Right cardiac atrium (tissue), 5 donors: ENCODE measurements around the gene ASTN2. TPM values are rescaled to one million over a fixed set of nuclear protein-coding genes. Genes with fewer than 3 reads are reported as not detected.

ENCODE experiments used
- ATAC-seq, 2 donors: fragments of 200-7000 bp; cut with Tn5 transposase; one replicate each; pipeline versions ENCODE4 v1.8.0 to v1.9.1; 2020; ENCODE audit warnings: moderate library complexity in 2 of 2, mild to moderate bottlenecking in 1 of 2
- DNase-seq, 3 donors: peaks; one replicate each; pipeline ENCODE4 v3.0.0-alpha.2; 2020
- H3K27ac ChIP-seq: one replicate; pipeline ENCODE4 v1.5.1; 2013; ENCODE audit warnings: mild to moderate bottlenecking, low read length, control low read depth, moderate library complexity
- H3K27me3 ChIP-seq: one replicate; pipeline ENCODE4 v1.6.1; 2013; ENCODE audit not compliant: control insufficient read depth, insufficient read depth
- H3K4me1 ChIP-seq: one replicate; pipeline ENCODE4 v1.6.1; 2013; ENCODE audit warnings: low read length; ENCODE audit not compliant: control insufficient read depth, insufficient read depth
- H3K4me3 ChIP-seq: one replicate; pipeline ENCODE4 v1.5.1; 2013; ENCODE audit warnings: low read length, control low read depth
- H3K9me3 ChIP-seq: one replicate; pipeline ENCODE4 v1.6.1; 2013; ENCODE audit warnings: low read length; ENCODE audit not compliant: control insufficient read depth
- WGBS: extraction: QIAGEN DNeasy Blood & Tissue Kit; methylation state at CpG from one replicate; pipeline ENCODE4 v1.1.7; 2013; 5-methylcytosine and 5-hydroxymethylcytosine counted together
- intact Hi-C, 4 donors: fragments of 100-400 bp; cut with DNase I; formaldehyde crosslinking; loops; one replicate each; pipeline versions ENCODE4 v1.11.0 to v1.14.0; 2022 to 2023
- polyA plus RNA-seq: library from polyadenylated mRNA; stranded (reverse); fragments of 200-250 nt; gene quantifications from one replicate; pipeline ENCODE4 v1.2.3, GENCODE V29; 2013
- total RNA-seq, 4 donors: library from RNA; stranded (reverse); fragmentation: NEBNext Ultra II Directional; extraction: Animal tissue kit (Norgen Biotek cat#: 25700); gene quantifications; one replicate each; pipeline ENCODE4 v1.2.1, GENCODE V29; 2021
- donor health status: healthy with polysubstance abuse.
- donor health status: DM: no; HTN: yes; CAD: no.
- donor health status: DM: no; HTN: no; CAD: no.
- donor health status: DM: no; HTN: yes; CAD: no; lungs with severe emphysema.
- donor health status: DM: yes; HTN: yes; CAD: no.

Gene ASTN2
- total and polyA plus RNA-seq, 5 donors = 18.1 to 79.3 (median 59.8) TPM

DNA sequence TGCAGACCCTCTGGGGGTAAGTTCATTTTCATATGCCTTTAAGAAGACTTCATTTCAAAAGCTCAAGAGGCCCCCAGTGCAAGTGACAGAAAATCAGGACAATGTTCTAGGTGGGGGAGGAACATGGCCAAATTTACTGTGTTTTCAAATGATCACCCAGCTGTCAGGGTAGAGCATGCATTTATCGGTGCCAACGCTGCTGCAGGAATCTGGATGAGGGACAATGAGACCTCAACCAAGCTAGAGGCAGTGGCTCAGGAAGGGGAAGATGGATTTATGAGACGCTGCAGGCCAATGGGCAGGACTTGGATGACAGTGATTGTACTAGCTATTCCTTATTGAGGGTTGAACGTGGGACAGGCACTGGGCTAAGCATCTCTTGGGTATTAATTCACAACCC lies 278.4 kb downstream of the ASTN2 start:
- DNase-seq (no peak), ATAC-seq (no peak)
- Histone ChIP-seq H3K4me1 (no peaks in the 10 kb centered on the region), H3K4me3 (no peak overlapping the region), H3K9me3 (no peaks in the 10 kb centered on the region), H3K27me3 (no peaks in the 10 kb centered on the region), H3K27ac (no peak overlapping the region)
- intact Hi-C loops = no loop called here
- WGBS = 73% methylated on average over 4 of the region's 4 CpGs

DNA sequence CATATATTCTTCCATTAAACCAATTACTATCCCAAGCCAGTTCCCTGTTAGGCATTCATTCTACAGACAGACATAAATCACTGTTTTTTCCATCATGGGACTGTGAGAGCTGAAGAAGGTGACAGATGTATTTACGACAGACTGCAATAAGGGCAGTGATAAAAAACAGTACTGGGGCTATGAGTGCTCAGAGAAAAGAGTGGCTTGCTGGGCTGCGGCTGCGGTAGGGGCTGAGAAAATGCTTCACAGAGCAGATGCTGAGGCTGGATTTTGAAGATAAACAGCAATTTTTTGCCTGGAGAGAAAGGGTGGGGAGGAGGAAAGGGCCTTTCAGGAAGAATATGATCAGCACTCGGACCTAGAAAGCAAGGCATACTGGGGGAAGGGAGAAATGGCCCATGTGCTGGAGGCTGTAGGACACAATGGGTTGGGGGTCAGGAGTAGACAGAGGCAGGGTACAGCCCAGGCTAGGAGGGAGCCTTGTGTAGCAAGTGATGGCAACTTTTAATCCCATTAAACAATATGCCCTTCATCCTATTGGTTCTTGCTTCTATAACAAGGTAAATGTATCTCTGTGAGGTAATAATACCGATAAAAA lies 279.3 kb downstream of the ASTN2 start:
- ATAC-seq = peak in 1 of 2 donors; percentile 43
- intact Hi-C loops = no loop called here
- no peaks in the 10 kb centered on the region for H3K27me3 ChIP-seq
- WGBS = 47% methylated on average over 5 of the region's 5 CpGs
- no peaks in the 10 kb centered on the region for H3K4me1 ChIP-seq
- no peak overlapping the region for H3K27ac ChIP-seq
- no peaks in the 10 kb centered on the region for H3K9me3 ChIP-seq
- no peak for DNase-seq
- H3K4me3 ChIP-seq = no peak overlapping the region

DNA sequence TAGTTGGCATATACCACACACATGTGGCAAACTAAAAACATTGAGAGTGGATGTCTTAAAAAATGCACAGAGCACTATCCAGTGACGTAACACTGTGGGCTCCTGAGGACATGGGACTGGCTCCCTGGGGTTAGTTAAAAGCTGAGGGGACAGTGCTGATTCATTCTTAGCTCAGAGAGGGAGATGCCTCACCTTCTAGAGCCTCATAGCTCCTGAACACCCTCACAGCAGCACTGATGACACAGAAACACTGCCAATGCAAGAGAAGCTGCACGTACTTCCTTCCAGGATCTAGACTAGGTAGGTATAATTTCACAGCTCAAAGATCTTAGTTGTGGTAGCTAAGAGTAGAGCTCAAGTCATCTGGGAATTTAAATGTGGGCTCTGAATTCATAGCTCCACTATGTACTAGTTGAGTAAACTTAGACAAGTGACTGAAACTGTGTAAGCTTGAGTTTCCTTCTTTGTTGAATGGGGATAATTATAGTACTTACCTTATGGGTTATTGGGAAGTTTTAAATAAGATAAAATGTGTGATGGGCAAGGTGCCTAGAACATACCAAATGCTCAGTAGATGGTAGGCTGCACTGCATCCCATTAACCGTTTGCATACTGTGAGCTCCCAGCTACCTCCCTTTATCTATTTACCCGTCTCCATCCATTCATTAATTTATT lies 279.9 kb downstream of the ASTN2 start:
- 78% methylated on average over 4 of the region's 4 CpGs for WGBS
- no peak for ATAC-seq

DNA sequence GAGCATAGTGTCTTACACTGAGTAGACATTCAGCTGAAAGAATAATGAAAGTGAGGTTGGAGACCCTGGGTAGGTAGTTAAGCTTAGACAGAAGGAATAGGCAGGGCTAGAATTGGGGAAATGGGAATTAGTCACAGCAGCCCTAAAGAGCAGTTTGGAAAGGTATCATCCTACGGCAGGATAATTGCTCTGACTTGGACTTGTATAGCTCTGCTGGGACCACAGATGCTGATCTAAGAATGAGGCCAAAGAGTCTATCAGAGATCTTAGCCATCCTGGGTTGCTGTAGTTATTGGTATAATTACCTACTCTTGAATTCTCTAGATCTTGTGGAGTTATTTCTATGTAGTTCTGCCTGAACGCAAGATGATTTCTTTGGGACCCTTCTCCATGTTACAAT lies 288.0 kb downstream of the ASTN2 start:
- 90% methylated on average over 2 of the region's 2 CpGs for WGBS
- Histone ChIP-seq H3K27ac (no peak overlapping the region), H3K4me3 (no peak overlapping the region), H3K4me1 (no peaks in the 10 kb centered on the region), H3K9me3 (no peaks in the 10 kb centered on the region), H3K27me3 (no peaks in the 10 kb centered on the region)
- no peak for DNase-seq
- intact Hi-C loops = no loop called here
- ATAC-seq = no peak

More for the DNA sequence above, 279.9 kb downstream of the ASTN2 start:
- intact Hi-C loops = no loop called here
- Histone ChIP-seq H3K4me1 (no peaks in the 10 kb centered on the region), H3K27me3 (no peaks in the 10 kb centered on the region), H3K4me3 (no peak overlapping the region), H3K27ac (no peak overlapping the region), H3K9me3 (no peaks in the 10 kb centered on the region)
- DNase-seq = no peak

DNA sequence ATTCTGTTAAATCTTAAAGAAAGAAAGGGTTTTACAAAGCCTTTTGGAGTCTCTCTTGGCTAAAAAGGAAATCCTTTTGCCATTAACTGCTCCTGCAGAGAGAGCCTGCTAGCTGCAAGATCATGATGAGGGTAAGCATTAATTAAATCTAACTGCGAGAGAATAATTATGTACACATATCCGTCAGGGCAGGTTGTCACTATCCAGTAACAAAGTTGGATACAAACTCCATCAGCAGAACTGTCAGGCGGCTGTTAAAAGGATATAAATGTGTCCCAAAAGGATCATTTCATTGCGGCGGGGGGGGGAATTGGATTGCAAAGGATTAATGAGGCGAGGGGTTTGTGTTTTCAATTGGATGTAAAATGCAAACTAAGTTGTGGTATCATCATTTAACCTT lies 289.3 kb downstream of the ASTN2 start:
- no peaks in the 10 kb centered on the region for H3K4me1 ChIP-seq
- WGBS = 62% methylated on average over 6 of the region's 6 CpGs
- no peaks in the 10 kb centered on the region for H3K9me3 ChIP-seq
- intact Hi-C loops = no loop called here
- ATAC-seq (no peak), DNase-seq (no peak)
- no peaks in the 10 kb centered on the region for H3K27me3 ChIP-seq
- no peak overlapping the region for H3K27ac ChIP-seq
- H3K4me3 ChIP-seq = no peak overlapping the region

DNA sequence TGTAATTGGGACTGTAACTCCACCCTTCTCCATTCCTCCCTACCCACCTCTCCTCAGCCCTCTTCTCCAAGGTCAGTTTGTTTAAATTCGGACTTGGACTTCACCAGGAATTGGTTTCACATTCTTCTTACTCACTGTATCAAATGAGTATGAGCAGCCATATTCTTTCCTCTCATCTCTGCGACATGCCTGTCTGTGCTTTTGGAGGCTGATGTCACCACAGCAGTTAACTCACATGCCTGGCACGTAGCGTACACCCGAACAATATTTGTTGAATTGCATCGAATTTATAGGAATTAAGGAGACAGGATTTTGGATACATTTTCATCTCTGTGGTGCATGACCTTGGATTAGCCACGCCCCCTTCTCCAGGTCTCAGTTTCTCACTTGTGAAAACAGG lies 291.1 kb downstream of the ASTN2 start:
- Histone ChIP-seq H3K27ac (no peak overlapping the region), H3K27me3 (no peaks in the 10 kb centered on the region), H3K4me1 (no peaks in the 10 kb centered on the region), H3K4me3 (no peak overlapping the region), H3K9me3 (no peaks in the 10 kb centered on the region)
- no peak for ATAC-seq
- intact Hi-C loops = no loop called here
- DNase-seq = no peak
- WGBS = 85% methylated on average over 7 of the region's 7 CpGs

DNA sequence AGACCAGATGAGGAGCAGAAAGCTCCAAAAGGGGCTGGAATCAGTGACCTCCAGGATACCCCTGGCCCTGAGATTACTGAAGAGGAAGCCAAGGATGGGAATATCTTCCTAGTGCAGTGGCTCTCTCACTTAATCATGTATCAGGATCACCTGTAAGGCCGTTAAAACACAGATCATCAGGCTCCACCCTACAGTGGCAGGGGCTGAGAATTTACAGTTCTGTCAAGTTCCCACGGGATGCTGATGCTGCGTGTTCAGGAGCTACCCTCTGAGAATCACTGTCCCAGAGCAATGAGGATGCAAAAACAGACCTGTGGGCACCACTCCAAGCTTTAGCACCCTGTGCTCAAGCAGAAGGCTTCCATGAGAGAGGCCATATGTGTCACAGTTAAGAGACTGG lies 291.9 kb downstream of the ASTN2 start:
- Histone ChIP-seq H3K27me3 (no peaks in the 10 kb centered on the region), H3K4me3 (no peak overlapping the region), H3K4me1 (no peaks in the 10 kb centered on the region), H3K9me3 (no peaks in the 10 kb centered on the region), H3K27ac (no peak overlapping the region)
- intact Hi-C loops = no loop called here
- 70% methylated on average over 3 of the region's 3 CpGs for WGBS
- DNase-seq (no peak), ATAC-seq (no peak)

DNA sequence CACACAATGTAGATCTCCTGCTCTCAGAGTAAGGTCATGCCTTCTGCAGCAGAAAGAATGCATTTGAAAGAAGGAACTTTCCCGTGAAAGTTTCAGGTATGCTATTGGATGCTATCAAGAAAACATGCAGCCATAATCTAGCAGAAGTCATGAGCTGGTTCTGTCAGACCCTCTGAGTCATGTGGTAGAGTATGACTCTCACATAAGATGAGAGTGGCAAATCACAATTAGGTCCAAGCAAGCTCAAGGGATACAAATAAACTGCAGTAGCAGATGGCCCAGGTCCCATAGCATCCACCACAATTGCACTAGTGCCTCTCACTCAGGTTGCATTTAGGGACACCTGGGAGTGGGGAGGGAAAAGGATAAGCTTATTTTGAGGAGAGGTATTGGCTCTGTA lies 292.8 kb downstream of the ASTN2 start:
- H3K9me3 ChIP-seq = no peaks in the 10 kb centered on the region
- intact Hi-C loops = no loop called here

DNA sequence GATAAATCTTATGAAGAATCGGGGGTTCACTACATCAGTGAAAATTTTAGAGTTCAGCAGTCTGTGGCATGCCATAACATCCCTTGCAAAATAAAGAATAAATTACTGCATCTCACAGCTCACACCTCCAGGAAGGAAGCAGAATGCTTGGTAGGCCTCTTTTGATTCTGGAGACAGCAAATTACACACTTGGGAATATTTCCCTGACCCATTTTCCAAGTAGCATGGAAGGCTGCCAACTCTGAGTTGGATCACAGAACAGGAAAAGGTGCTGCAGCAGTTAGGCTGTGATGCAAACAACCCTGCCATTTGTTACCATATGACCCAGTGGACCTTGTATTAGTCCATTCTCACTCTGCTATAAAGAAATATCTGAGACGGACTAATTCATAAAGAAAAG lies 293.5 kb downstream of the ASTN2 start:
- 75% methylated on average over 2 of the region's 2 CpGs for WGBS
- H3K27me3 ChIP-seq = no peaks in the 10 kb centered on the region
- intact Hi-C loops = no loop called here

More for the DNA sequence above, 292.8 kb downstream of the ASTN2 start:
- 87% methylated on average over 1 of the region's 1 CpG for WGBS
- DNase-seq (no peak), ATAC-seq (no peak)
- Histone ChIP-seq H3K4me1 (no peaks in the 10 kb centered on the region), H3K27me3 (no peaks in the 10 kb centered on the region), H3K4me3 (no peak overlapping the region), H3K27ac (no peak overlapping the region)

DNA sequence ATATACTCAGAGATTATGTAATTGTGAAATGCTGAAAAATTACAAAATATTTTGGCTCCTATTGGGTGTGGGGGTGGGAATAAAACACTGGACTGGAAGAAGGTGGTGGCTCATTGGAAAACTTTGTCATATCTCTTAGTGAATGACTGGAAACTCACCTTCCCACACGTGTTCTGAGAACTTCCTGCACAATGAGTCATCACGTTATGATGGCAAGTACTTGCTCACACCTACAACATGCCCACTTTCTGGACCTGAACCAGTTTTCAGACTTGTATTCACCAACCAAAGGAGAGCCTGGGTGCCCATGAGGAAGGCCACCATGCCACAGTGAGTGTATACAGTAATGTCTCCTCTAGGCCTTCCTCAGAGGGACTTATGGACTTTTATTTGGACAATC lies 294.8 kb downstream of the ASTN2 start:
- Histone ChIP-seq H3K27me3 (no peaks in the 10 kb centered on the region), H3K27ac (no peak overlapping the region), H3K9me3 (no peaks in the 10 kb centered on the region), H3K4me3 (no peak overlapping the region), H3K4me1 (no peaks in the 10 kb centered on the region)
- no peak for ATAC-seq
- intact Hi-C loops = no loop called here
- no peak for DNase-seq
- WGBS = 63% methylated on average over 2 of the region's 2 CpGs

More for the DNA sequence above, 293.5 kb downstream of the ASTN2 start:
- peak in 1 of 2 donors; percentile 22 for ATAC-seq
- no peaks in the 10 kb centered on the region for H3K9me3 ChIP-seq
- H3K4me1 ChIP-seq = no peaks in the 10 kb centered on the region
- no peak overlapping the region for H3K4me3 ChIP-seq
- no peak for DNase-seq
- no peak overlapping the region for H3K27ac ChIP-seq

DNA sequence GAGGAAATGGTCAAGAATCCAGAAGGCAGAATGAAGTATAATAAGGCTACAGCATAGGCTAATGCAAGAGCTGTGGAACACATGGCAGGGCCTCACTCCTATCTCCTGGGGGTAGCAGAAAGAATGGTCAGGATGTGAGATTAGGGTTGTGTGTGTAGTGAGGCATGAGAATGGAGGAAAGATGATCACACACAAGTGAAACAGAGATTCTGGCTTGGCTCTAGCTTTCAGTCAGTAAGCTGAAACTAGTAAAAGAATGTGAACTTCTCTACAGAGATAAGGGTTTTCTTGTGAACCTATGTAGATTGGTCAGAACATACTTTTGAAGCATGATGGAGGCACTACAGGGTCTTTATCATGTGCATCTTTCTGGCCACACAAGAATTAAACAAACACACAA lies 298.8 kb downstream of the ASTN2 start:
- H3K27ac ChIP-seq = no peak overlapping the region
- ATAC-seq (no peak), DNase-seq (no peak)
- H3K9me3 ChIP-seq = no peaks in the 10 kb centered on the region
- H3K27me3 ChIP-seq = no peaks in the 10 kb centered on the region
- H3K4me1 ChIP-seq = no peaks in the 10 kb centered on the region
- no peak overlapping the region for H3K4me3 ChIP-seq
- intact Hi-C loops = no loop called here

DNA sequence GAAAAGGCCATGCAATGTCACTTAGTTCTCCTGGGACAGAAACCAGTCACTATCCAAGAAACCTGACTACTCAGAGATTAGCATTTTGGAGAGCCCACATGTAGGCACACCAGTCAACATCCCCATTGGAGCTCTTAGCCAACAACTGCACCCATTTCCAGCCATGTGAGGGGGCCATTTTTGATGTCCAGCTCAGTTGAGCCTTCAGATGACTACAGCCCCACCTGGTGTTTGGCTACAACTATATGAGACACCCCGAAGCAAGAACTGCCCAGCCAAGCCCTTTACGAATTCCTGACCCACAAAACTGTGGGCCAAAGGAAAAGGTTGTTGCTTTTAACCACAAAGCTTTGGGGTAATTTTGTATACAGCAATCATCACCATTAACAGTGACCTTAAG lies 300.1 kb downstream of the ASTN2 start:
- 57% methylated on average over 2 of the region's 2 CpGs for WGBS
- H3K27me3 ChIP-seq = no peaks in the 10 kb centered on the region
- DNase-seq (no peak), ATAC-seq (no peak)
- H3K4me3 ChIP-seq = no peak overlapping the region
- no peaks in the 10 kb centered on the region for H3K4me1 ChIP-seq
- no peaks in the 10 kb centered on the region for H3K9me3 ChIP-seq
- no peak overlapping the region for H3K27ac ChIP-seq
- intact Hi-C loops = no loop called here
